ENCODE results near the gene SUGCT. TPM values are rescaled to one million over a fixed set of nuclear protein-coding genes. Genes with fewer than 3 reads are reported as not detected.

Gene SUGCT
- total RNA-seq, 1 donor from 2014 or later: 8.4 TPM

- DNase-seq (no peak), ATAC-seq (ENCODE audit: poor library complexity) (no peak)
- intact Hi-C loops (cut with DNase I): no loop called here
These were observed 211.7 kb downstream of the SUGCT start for GRCh38 chr7:40346554-40346953.

- DNase-seq (no peak), ATAC-seq (ENCODE audit: poor library complexity) (no peak)
- intact Hi-C loops (cut with DNase I): no loop called here
These were observed 213.4 kb downstream of the SUGCT start for GRCh38 chr7:40348126-40348728.

- intact Hi-C loops (cut with DNase I): no loop called here
- ATAC-seq (ENCODE audit: poor library complexity) (no peak), DNase-seq (no peak)
These were observed 215.3 kb downstream of the SUGCT start for GRCh38 chr7:40350100-40350499.

GRCh38 chr7:40354711-40355110 lies 219.9 kb downstream of the SUGCT start:
- intact Hi-C loops (cut with DNase I): no loop called here
- no peak for ATAC-seq (ENCODE audit: poor library complexity)
- no peak for DNase-seq

GRCh38 chr7:40356312-40356711 lies 221.5 kb downstream of the SUGCT start:
- intact Hi-C loops (cut with DNase I): no loop called here
- no peak for DNase-seq
- ATAC-seq (ENCODE audit: poor library complexity): no peak

GRCh38 chr7:40356871-40357709 lies 222.3 kb downstream of the SUGCT start:
- no peak for DNase-seq
- intact Hi-C loops (cut with DNase I): no loop called here
- no peak for ATAC-seq (ENCODE audit: poor library complexity)

- ATAC-seq (ENCODE audit: poor library complexity) (no peak), DNase-seq (no peak)
- intact Hi-C loops (cut with DNase I): no loop called here
These were observed 235.0 kb downstream of the SUGCT start for GRCh38 chr7:40369641-40370277.

- DNase-seq (no peak), ATAC-seq (ENCODE audit: poor library complexity) (no peak)
- intact Hi-C loops (cut with DNase I): no loop called here
These were observed 237.1 kb downstream of the SUGCT start for GRCh38 chr7:40371806-40372440.

GRCh38 chr7:40374575-40374974 lies 239.8 kb downstream of the SUGCT start:
- no peak for DNase-seq
- no peak for ATAC-seq (ENCODE audit: poor library complexity)
- intact Hi-C loops (cut with DNase I): no loop called here

- ATAC-seq (ENCODE audit: poor library complexity): no peak
- DNase-seq: no peak
- intact Hi-C loops (cut with DNase I): no loop called here
These were observed 245.3 kb downstream of the SUGCT start for GRCh38 chr7:40380111-40380510.

- ATAC-seq (ENCODE audit: poor library complexity) (no peak), DNase-seq (no peak)
- intact Hi-C loops (cut with DNase I): no loop called here
These were observed 247.3 kb downstream of the SUGCT start for GRCh38 chr7:40382145-40382544.

GRCh38 chr7:40393660-40394059 lies 258.9 kb downstream of the SUGCT start:
- ATAC-seq (ENCODE audit: poor library complexity) (no peak), DNase-seq (no peak)
- intact Hi-C loops (cut with DNase I): no loop called here

- no peak for DNase-seq
- ATAC-seq (ENCODE audit: poor library complexity): no peak
- intact Hi-C loops (cut with DNase I): no loop called here
These were observed 259.6 kb downstream of the SUGCT start for GRCh38 chr7:40394400-40394799.

- intact Hi-C loops (cut with DNase I): no loop called here
- DNase-seq (no peak), ATAC-seq (ENCODE audit: poor library complexity) (no peak)
These were observed 265.7 kb downstream of the SUGCT start for GRCh38 chr7:40400525-40400924.

- ATAC-seq (ENCODE audit: poor library complexity) (no peak), DNase-seq (no peak)
- intact Hi-C loops (cut with DNase I): no loop called here
These were observed 266.6 kb downstream of the SUGCT start for GRCh38 chr7:40401406-40401805.

- ATAC-seq (ENCODE audit: poor library complexity): no peak
- intact Hi-C loops (cut with DNase I): no loop called here
- DNase-seq: no peak
These were observed 267.9 kb downstream of the SUGCT start for GRCh38 chr7:40402661-40403060.

- intact Hi-C loops (cut with DNase I): no loop called here
- DNase-seq (no peak), ATAC-seq (ENCODE audit: poor library complexity) (no peak)
These were observed 269.1 kb downstream of the SUGCT start for GRCh38 chr7:40403703-40404476.

GRCh38 chr7:40405991-40406390 lies 271.2 kb downstream of the SUGCT start:
- no peak for ATAC-seq (ENCODE audit: poor library complexity)
- no peak for DNase-seq
- intact Hi-C loops (cut with DNase I): no loop called here

GRCh38 chr7:40412323-40412722 lies 277.5 kb downstream of the SUGCT start:
- intact Hi-C loops (cut with DNase I): no loop called here
- DNase-seq: no peak
- no peak for ATAC-seq (ENCODE audit: poor library complexity)
